ENCODE results near the gene FAM135A.
"Not testable (repeated sequence)": the region's sequence is repeated elsewhere in the genome, so short reads cannot be mapped to it uniquely, and the experiment has no call there.

The FAM135A gene

GRCh38 chr6:70537266-70537665 lies 124.0 kb downstream of the FAM135A start:
- Mint-ChIP-seq H3K9me3 (no peaks in the 10 kb centered on the region), H3K27ac (no peak overlapping the region), H3K4me1 (no peaks in the 10 kb centered on the region), H3K36me3 (peaks cover 10% of the 10 kb centered on the region), H3K4me3 (no peak overlapping the region)
- DNase-seq (ENCODE audit: low spot score in 2 of 2) (no peak), ATAC-seq (no peak)

GRCh38 chr6:70538376-70538775 lies 125.1 kb downstream of the FAM135A start:
- no peak for ATAC-seq
- Mint-ChIP-seq H3K36me3 (peaks cover 10% of the 10 kb centered on the region), H3K9me3 (no peaks in the 10 kb centered on the region), H3K27ac (no peak overlapping the region), H3K4me1 (no peaks in the 10 kb centered on the region), H3K4me3 (no peak overlapping the region)
- DNase-seq (ENCODE audit: low spot score in 2 of 2) = no peak

DNA sequence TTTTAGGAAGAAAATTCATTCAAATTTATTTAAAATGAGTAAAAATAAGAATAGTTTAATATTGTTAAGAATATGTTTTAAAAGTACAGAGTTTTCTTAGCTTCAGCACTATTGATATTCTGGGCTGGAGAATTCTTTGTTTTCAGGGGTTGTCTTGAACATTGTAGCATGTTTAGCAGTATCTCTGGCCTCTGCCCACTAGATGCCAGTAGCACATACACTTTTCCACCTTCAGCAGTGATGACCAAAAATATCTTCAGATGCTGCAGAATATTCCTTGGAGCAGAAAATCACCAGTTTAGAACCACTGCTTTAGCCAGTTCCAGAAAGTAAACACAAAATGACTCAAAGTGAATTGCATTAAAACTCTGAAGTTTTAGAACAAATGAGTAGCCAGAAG lies 134.0 kb downstream of the FAM135A start:
- Mint-ChIP-seq H3K27ac (no peak overlapping the region), H3K4me1 (no peaks in the 10 kb centered on the region), H3K9me3 (no peaks in the 10 kb centered on the region), H3K4me3 (no peak overlapping the region), H3K36me3 (no peaks in the 10 kb centered on the region)
- DNase-seq (ENCODE audit: low spot score in 2 of 2) (no peak), ATAC-seq (no peak)

GRCh38 chr6:70547905-70548304 lies 134.6 kb downstream of the FAM135A start:
- Mint-ChIP-seq H3K36me3 (no peaks in the 10 kb centered on the region), H3K4me1 (no peaks in the 10 kb centered on the region), H3K9me3 (no peaks in the 10 kb centered on the region), H3K4me3 (no peak overlapping the region), H3K27ac (no peak overlapping the region)
- DNase-seq (ENCODE audit: low spot score in 2 of 2) (no peak), ATAC-seq (no peak)

- H3K4me1 Mint-ChIP-seq = no peaks in the 10 kb centered on the region
- H3K27ac Mint-ChIP-seq = no peak overlapping the region
- H3K9me3 Mint-ChIP-seq = no peaks in the 10 kb centered on the region
- DNase-seq (ENCODE audit: low spot score in 2 of 2) = no peak
- H3K4me3 Mint-ChIP-seq = no peak overlapping the region
- ATAC-seq = no peak
- H3K36me3 Mint-ChIP-seq = no peaks in the 10 kb centered on the region
Measured at GRCh38 chr6:70549327-70549726, 136.0 kb downstream of the FAM135A start.

DNA sequence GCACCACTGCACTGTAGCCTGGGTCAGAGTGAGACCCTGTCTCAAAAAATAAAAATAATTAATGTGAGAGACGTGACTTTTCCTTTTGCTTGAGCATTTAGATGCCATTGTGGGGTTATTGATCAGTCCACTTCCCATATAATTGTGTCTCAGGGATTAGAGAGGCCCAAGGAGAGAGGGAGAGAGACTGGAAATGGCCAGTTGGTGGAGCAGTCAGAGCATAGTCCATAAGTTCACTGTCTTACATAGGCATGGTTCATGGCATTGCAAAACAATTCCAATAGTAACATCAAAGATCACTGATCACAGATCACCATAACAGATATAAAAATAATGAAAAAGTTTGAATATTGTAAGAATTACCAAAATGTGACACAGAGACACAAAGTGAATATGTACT lies 138.3 kb downstream of the FAM135A start:
- Mint-ChIP-seq H3K4me1 (no peaks in the 10 kb centered on the region), H3K36me3 (no peaks in the 10 kb centered on the region), H3K4me3 (no peak overlapping the region), H3K27ac (no peak overlapping the region), H3K9me3 (no peaks in the 10 kb centered on the region)
- DNase-seq (ENCODE audit: low spot score in 2 of 2) = no peak
- ATAC-seq = no peak

DNA sequence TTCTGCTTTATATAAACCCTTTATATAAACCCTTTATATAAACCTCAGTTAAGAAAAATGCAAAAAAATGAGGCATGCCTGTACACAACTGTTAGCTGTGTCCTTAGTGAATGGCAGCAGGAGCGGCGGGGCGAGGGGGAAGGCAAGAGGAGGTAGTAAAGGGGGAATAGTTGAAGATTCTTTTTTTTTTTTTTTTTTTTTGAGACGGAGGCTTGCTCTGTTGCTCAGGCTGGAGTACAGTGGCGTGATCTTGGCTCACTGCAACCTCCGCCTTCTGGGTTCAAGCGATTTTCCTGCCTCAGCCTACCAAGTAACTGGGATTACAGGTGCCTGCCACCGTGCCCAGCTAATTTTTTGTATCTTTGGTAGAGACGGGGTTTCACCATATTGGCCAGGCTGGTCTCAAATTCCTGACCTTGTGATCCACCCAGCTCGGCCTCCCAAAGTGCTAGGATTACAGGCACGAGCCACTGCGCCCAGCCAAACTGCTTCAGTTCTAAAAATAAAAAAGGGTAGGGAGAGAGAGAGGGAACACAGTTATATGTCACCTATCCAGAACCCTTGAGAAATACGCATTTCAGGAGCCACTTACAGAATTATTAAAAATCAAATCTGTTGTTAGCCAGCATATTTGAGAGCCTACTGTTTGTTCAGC lies 139.1 kb downstream of the FAM135A start:
- H3K9me3 Mint-ChIP-seq; H3K4me3 Mint-ChIP-seq; H3K4me1 Mint-ChIP-seq; DNase-seq (ENCODE audit: low spot score in 2 of 2); ATAC-seq; H3K36me3 Mint-ChIP-seq; H3K27ac Mint-ChIP-seq: not testable (repeated sequence)

DNA sequence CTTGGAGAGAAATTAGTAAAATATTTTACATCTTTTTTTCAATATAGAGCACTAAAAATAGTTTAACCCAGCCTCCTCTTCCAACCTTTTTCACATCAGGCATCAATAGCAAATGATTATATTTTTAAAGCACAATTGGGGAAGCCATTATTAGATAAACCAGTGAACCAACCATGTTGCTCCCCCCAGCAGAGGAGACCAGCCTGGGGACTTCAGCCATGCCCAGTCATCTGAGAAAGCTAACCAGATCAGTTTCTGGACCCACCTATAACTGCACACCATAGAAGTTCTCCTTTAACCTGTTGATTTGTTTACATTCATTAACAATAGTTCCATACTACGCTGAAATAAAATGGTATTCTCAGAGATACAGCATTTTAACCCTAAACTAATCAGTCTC lies 139.7 kb downstream of the FAM135A start:
- no peak for DNase-seq (ENCODE audit: low spot score in 2 of 2)
- no peak for ATAC-seq
- H3K4me1 Mint-ChIP-seq = peaks cover 6% of the 10 kb centered on the region
- H3K9me3 Mint-ChIP-seq = no peaks in the 10 kb centered on the region
- H3K27ac Mint-ChIP-seq = no peak overlapping the region
- no peaks in the 10 kb centered on the region for H3K36me3 Mint-ChIP-seq
- H3K4me3 Mint-ChIP-seq = no peak overlapping the region

DNA sequence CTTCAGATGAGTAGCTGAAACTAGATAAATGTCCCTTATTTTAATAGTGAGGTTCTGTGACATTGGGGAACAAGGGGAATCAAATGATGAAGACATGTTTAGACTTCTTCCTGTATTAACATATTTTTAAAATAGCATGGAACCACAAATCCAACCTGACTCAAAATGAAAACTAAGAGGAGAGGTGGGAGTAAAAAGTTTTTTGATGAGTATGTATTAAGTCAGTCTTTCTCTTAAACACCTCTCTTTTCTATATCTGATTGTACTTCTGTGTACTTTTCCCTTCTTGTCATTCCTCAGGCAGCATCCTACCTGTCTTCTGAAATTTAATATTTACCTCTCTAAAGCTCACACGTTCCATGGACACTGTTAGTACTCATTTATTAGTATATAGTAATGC lies 144.7 kb downstream of the FAM135A start:
- no peaks in the 10 kb centered on the region for H3K9me3 Mint-ChIP-seq
- H3K36me3 Mint-ChIP-seq = no peaks in the 10 kb centered on the region
- peaks cover 10% of the 10 kb centered on the region for H3K4me1 Mint-ChIP-seq
- ATAC-seq (peak; percentile 81), DNase-seq (ENCODE audit: low spot score in 2 of 2) (no peak)
- H3K27ac Mint-ChIP-seq = peak overlapping the region; percentile 64
- no peak overlapping the region for H3K4me3 Mint-ChIP-seq

- not testable (repeated sequence) for H3K27ac Mint-ChIP-seq; DNase-seq (ENCODE audit: low spot score in 2 of 2); H3K9me3 Mint-ChIP-seq; H3K36me3 Mint-ChIP-seq; H3K4me3 Mint-ChIP-seq; ATAC-seq
- peaks cover 16% of the 10 kb centered on the region for H3K4me1 Mint-ChIP-seq
Measured at GRCh38 chr6:70562401-70562800, 149.1 kb downstream of the FAM135A start.

DNA sequence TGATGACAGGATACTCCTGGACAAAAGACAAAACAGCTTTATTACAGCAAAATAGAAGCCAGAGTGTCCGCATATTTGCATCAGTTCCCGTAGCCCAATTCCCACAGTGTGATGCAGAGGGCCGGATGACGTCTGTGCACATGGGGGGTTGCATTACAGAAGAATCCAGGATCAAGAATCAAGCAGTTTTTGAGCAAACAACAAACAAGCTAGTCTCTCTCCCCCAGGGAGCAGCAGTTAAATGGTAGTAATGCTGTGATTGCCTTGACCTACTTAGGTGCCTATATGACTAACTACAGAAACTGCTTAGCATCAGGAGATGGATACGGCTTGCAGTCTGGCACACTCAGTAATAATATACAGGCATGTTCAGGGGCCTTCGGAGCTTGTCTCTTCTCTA lies 150.2 kb downstream of the FAM135A start:
- H3K9me3 Mint-ChIP-seq = no peaks in the 10 kb centered on the region
- DNase-seq (ENCODE audit: low spot score in 2 of 2) = no peak
- no peak overlapping the region for H3K4me3 Mint-ChIP-seq
- no peaks in the 10 kb centered on the region for H3K36me3 Mint-ChIP-seq
- peaks cover 6% of the 10 kb centered on the region for H3K4me1 Mint-ChIP-seq
- H3K27ac Mint-ChIP-seq = no peak overlapping the region
- peak; percentile 67 for ATAC-seq

GRCh38 chr6:70566751-70567382 lies 153.6 kb downstream of the FAM135A start, which contains the start of gene SDHAF4:
Gene SDHAF4 (plus strand): TSS chr6:70566930. CDS start chr6:70566941, 11 bp downstream.
- Mint-ChIP-seq H3K4me3 (peak within 1 kb of the TSS; percentile 77), H3K27ac (peak within 1 kb of the TSS; percentile 75), H3K4me1 (peaks cover 6% of the 10 kb centered on the region), H3K36me3 (no peaks in the 10 kb centered on the region), H3K9me3 (no peaks in the 10 kb centered on the region)
- DNase-seq (ENCODE audit: low spot score in 2 of 2) (peak; percentile 90 to 95), ATAC-seq (peak; percentile 98)

GRCh38 chr6:70574643-70575042 lies 161.3 kb downstream of the FAM135A start:
- H3K4me1 Mint-ChIP-seq = peaks cover 6% of the 10 kb centered on the region

DNA sequence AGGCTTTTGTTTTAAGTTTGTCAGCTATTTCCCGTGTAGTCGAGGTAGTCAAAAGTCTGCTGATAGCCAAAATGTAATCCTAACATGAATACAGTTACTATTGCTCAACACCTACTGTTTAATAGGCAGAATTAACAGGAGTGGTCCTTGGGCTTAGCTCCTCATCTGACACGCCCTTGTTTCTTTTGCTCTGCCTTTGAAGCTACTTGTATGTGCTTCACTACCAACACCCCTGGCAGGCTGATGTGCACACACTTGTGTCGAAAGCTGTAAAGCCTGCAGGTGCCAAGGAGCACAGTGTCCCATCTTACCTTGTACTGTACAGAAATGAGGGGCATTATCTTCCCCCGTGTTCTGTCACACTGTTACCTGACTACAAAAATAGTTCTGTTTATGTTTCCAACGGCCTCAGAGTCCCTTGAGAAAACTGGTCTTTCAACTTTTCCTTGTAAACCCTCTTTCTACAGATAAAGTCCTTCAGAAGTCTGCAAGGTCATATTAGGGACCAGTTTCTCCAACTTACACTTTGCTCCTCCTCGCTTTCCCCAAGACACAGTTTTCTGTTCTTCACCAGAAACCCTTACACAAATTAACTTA lies 162.7 kb downstream of the FAM135A start:
- ATAC-seq = no peak
- Mint-ChIP-seq H3K27ac (peak overlapping the region; percentile 49), H3K36me3 (peaks cover 12% of the 10 kb centered on the region)

More at GRCh38 chr6:70574643-70575042, 161.3 kb downstream of the FAM135A start:
- ATAC-seq = no peak
- Mint-ChIP-seq H3K9me3 (no peaks in the 10 kb centered on the region), H3K4me3 (no peak overlapping the region), H3K36me3 (no peaks in the 10 kb centered on the region), H3K27ac (no peak overlapping the region)
- no peak for DNase-seq (ENCODE audit: low spot score in 2 of 2)

GRCh38 chr6:70586114-70586513 lies 172.8 kb downstream of the FAM135A start:
- Mint-ChIP-seq H3K36me3 (peaks cover 10% of the 10 kb centered on the region), H3K4me3 (no peak overlapping the region), H3K27ac (no peak overlapping the region), H3K4me1 (no peaks in the 10 kb centered on the region), H3K9me3 (no peaks in the 10 kb centered on the region)
- ATAC-seq = no peak
- no peak for DNase-seq (ENCODE audit: low spot score in 2 of 2)

More for the DNA sequence above, 162.7 kb downstream of the FAM135A start:
- Mint-ChIP-seq H3K4me3 (no peak overlapping the region), H3K9me3 (no peaks in the 10 kb centered on the region), H3K4me1 (peaks cover 6% of the 10 kb centered on the region)
- no peak for DNase-seq (ENCODE audit: low spot score in 2 of 2)

DNA sequence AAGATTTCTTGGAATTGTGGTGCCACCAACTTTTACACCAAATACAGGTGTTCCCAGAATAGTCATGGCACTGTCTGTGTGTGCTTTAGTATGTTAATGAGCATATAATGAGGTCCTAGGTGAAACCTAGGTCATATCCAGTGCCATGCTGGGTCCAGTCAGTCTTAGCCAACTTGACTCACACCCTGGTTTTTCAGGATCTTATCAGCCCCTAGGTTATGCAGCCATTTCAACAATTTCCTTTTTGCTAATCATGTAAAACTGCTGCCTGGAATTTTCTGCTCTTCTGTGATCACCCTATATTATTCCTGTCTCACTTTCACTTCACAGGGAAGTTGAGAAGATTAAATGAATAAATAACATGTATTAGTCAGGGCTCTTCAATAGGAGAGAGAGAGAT lies 177.1 kb downstream of the FAM135A start:
- H3K9me3 Mint-ChIP-seq = no peaks in the 10 kb centered on the region
- no peaks in the 10 kb centered on the region for H3K36me3 Mint-ChIP-seq
- no peaks in the 10 kb centered on the region for H3K4me1 Mint-ChIP-seq
- H3K27ac Mint-ChIP-seq = no peak overlapping the region
- DNase-seq (ENCODE audit: low spot score in 2 of 2) (no peak), ATAC-seq (no peak)
- H3K4me3 Mint-ChIP-seq = no peak overlapping the region

Measured in stimulated activated effector memory CD8-positive, alpha-beta T cell treated with anti-CD3 and anti-CD28 coated beads, Interleukin-12 subunit alpha, Interleukin-12 subunit beta, amount 100 ng/mL, for 72 hours (primary cell).